HG02571 (cell line): ENCODE measurements around the gene HYI.

Experiments used
- ATAC-seq: cut with Tn5 transposase; IDR thresholded peaks from one replicate; pipeline ENCODE4 v1.9.1; 2021; ENCODE audit warnings: mild to moderate bottlenecking, moderate library complexity; ENCODE audit not compliant: unreplicated experiment

HYI gene

GRCh38 chr1:43405219-43405875 is 48.4 kb downstream of the HYI start:
- ATAC-seq, result no peak

GRCh38 chr1:43404353-43404752 is 49.4 kb downstream of the HYI start:
- no peak for ATAC-seq

GRCh38 chr1:43402089-43402865 is 51.5 kb downstream of the HYI start:
- ATAC-seq, result no peak
